ENCODE results near the gene NDRG4.

GRCh38 chr16:58462499-58462996, 37.4 kb upstream of the NDRG4 start:
- no peak for TF ChIP-seq CTCF (IDR thresholded peaks at IDR 0.05)
- no peak for TF ChIP-seq POLR2A (IDR thresholded peaks at IDR 0.05)
